GM12878 (cell line): Measurements from ENCODE around the gene FLVCR1. TPM values are rescaled to one million over a fixed set of nuclear protein-coding genes. Genes with fewer than 3 reads are reported as not detected.
"Not testable (repeated sequence)": the region's sequence is repeated elsewhere in the genome, so short reads cannot be mapped to it uniquely, and the experiment has no call there.

Experiments
- ATAC-seq: fragments of 200-7000 bp; cut with Tn5 transposase; 3 replicates; pipeline ENCODE4 v1.9.1; 2020; ENCODE audit warnings: mild to moderate bottlenecking, moderate library complexity
- BruUV-seq: library from RNA; stranded (reverse); fragments of 400-500 nt; replicated peaks from 2 replicates; lab custom pipeline; 2021; lab: Mats Ljungman, UMichigan
- CTCF ChIA-PET: fragments of 300-600 bp; sonication (Branson Sonifier 250); formaldehyde crosslinking; extraction: SDS; loops from one replicate; lab custom pipeline; 2021; ENCODE audit warnings: inconsistent platforms; lab: Yijun Ruan, JAX
- POLR2A ChIA-PET: fragments of 350-600 bp; formaldehyde crosslinking; extraction: SDS; loops from one replicate; lab custom pipeline; 2021; ENCODE audit warnings: inconsistent platforms; lab: Charles Lee
- RAD21 ChIA-PET: fragments of 300-600 bp; sonication (Branson Sonifier 250); formaldehyde crosslinking; loops from one replicate; lab custom pipeline; 2023; ENCODE audit warnings: antibody characterized with exemption; ENCODE audit not compliant: unreplicated experiment; lab: Charles Lee
- SMC1A ChIA-PET: fragments of 300-600 bp; sonication (Branson Sonifier 250); formaldehyde crosslinking; loops from one replicate; lab custom pipeline; 2023; ENCODE audit not compliant: unreplicated experiment, uncharacterized antibody; lab: Charles Lee
- DNase-seq: peaks from one replicate; pipeline ENCODE4 v3.0.0-alpha.2; 2011; ENCODE audit warnings: low read depth, low spot score
- FAIRE-seq: peaks from 3 replicates; lab custom pipeline; 2011; peaks lifted over from hg19 to GRCh38; lab: Jason Lieb, UNC
- H2AFZ ChIP-seq: 2 replicates; pipeline ENCODE4 v1.6.0; 2011; ENCODE audit warnings: low read depth, low read length, control low read depth; ENCODE audit not compliant: control insufficient read depth
- H3K27ac ChIP-seq: 2 replicates; pipeline ENCODE4 v1.5.1; 2011; ENCODE audit warnings: control low read depth; ENCODE audit not compliant: control insufficient read depth, insufficient read depth
- H3K27me3 ChIP-seq, 2 experiments: replicated peaks in 1 of 2; 2 replicates each; pipeline versions ENCODE4 v1.6.0 to v1.6.1; 2011; ENCODE audit warnings: low read length in 1 of 2; ENCODE audit not compliant: control insufficient read depth in 2 of 2, insufficient read depth in 2 of 2
- H3K36me3 ChIP-seq, 2 experiments: 2 replicates each; pipeline ENCODE4 v1.5.1; 2011; ENCODE audit warnings: low read length in 1 of 2; ENCODE audit not compliant: control insufficient read depth in 2 of 2, insufficient read depth in 2 of 2
- H3K4me1 ChIP-seq: 2 replicates; pipeline ENCODE4 v1.6.1; 2011; ENCODE audit warnings: mild to moderate bottlenecking, low read length, moderate library complexity, mixed read lengths; ENCODE audit not compliant: control insufficient read depth, insufficient read depth
- H3K4me2 ChIP-seq: 2 replicates; pipeline ENCODE4 v1.6.0; 2011; ENCODE audit warnings: control low read depth; ENCODE audit not compliant: control insufficient read depth, insufficient read depth
- H3K4me3 ChIP-seq: fragments of 200-600 bp; sonication (generic); 2 replicates; pipeline ENCODE4 v1.5.1; 2016
- H3K79me2 ChIP-seq: 2 replicates; pipeline ENCODE4 v1.6.0; 2011; ENCODE audit warnings: low read length; ENCODE audit not compliant: control insufficient read depth, insufficient read depth
- H3K9ac ChIP-seq: 2 replicates; pipeline ENCODE4 v1.8.0; 2011; ENCODE audit warnings: low read length, control low read depth, mixed read lengths; ENCODE audit not compliant: control insufficient read depth, insufficient read depth
- H3K9me3 ChIP-seq: replicated peaks from 3 replicates; pipeline ENCODE4 v1.5.1; 2011; ENCODE audit warnings: mild to moderate bottlenecking, low read length; ENCODE audit not compliant: control insufficient read depth, insufficient read depth
- H4K20me1 ChIP-seq: 2 replicates; pipeline ENCODE4 v1.6.0; 2011; ENCODE audit not compliant: control insufficient read depth, insufficient read depth
- BCL11A ChIP-seq: IDR thresholded peaks from 2 replicates; pipeline ENCODE4 v1.6.1; 2011; ENCODE audit warnings: low read depth, low read length
- CBX3 ChIP-seq: fragments of 200-600 bp; sonication (generic); IDR thresholded peaks from 2 replicates; pipeline ENCODE4 v1.6.1; 2016; ENCODE audit warnings: low read depth, borderline replicate concordance
- CEBPB ChIP-seq, 2 experiments: fragments of 150-350 bp in 1 of 2; IDR thresholded peaks; 2 replicates each; pipeline ENCODE4 v1.6.1; 2012 to 2014; ENCODE audit warnings: low read depth in 2 of 2, low read length in 2 of 2, borderline replicate concordance in 1 of 2, inconsistent platforms in 1 of 2
- GATAD2B ChIP-seq: fragments of 450-650 bp; conservative IDR thresholded peaks from 2 replicates; pipeline ENCODE4 v1.6.1; 2017; ENCODE audit warnings: low read depth, mild to moderate bottlenecking, moderate library complexity
- JUND ChIP-seq: IDR thresholded peaks from 2 replicates; pipeline ENCODE4 v1.6.1; 2012; ENCODE audit warnings: low read depth, mild to moderate bottlenecking, low read length, improper control_type of control experiment, moderate library complexity
- NFYA ChIP-seq: IDR thresholded peaks from 2 replicates; pipeline ENCODE4 v1.6.1; 2011; ENCODE audit warnings: low read depth, mild to moderate bottlenecking, low read length, improper control_type of control experiment, borderline replicate concordance
- NFYB ChIP-seq: IDR thresholded peaks from 2 replicates; pipeline ENCODE4 v1.6.1; 2011; ENCODE audit warnings: low read depth, mild to moderate bottlenecking, low read length, improper control_type of control experiment, moderate library complexity; ENCODE audit not compliant: insufficient read depth
- SIN3A ChIP-seq: IDR thresholded peaks from 2 replicates; pipeline ENCODE4 v1.6.1; 2012; ENCODE audit warnings: low read depth, low read length, improper control_type of control experiment
- SP1 ChIP-seq: IDR thresholded peaks from one replicate; pipeline ENCODE4 v1.6.1; 2011; ENCODE audit warnings: low read depth, low read length
- SREBF1 ChIP-seq: IDR thresholded peaks from 2 replicates; pipeline ENCODE4 v1.6.1; 2012; ENCODE audit warnings: mild to moderate bottlenecking, low read length
- STAT3 ChIP-seq: IDR thresholded peaks from 2 replicates; pipeline ENCODE4 v1.6.1; 2011; ENCODE audit warnings: low read depth, low read length, improper control_type of control experiment
- TARDBP ChIP-seq: IDR thresholded peaks from 2 replicates; pipeline ENCODE4 v1.6.1; 2016; ENCODE audit warnings: borderline replicate concordance
- WGBS: methylation state at CpG from one replicate; pipeline ENCODE4 v1.1.6; 2016; ENCODE audit warnings: low lambda C conversion rate; ENCODE audit not compliant: insufficient replicate concordance, insufficient coverage; ENCODE audit errors: missing lambda C conversion rate; 5-methylcytosine and 5-hydroxymethylcytosine counted together
- in situ Hi-C: fragments of 300-500 bp; cut with MboI; formaldehyde crosslinking; loops from 9 replicates; pipeline ENCODE4 v1.14.3; 2018; ENCODE audit warnings: mixed read lengths
- intact Hi-C: fragments of 100-400 bp; cut with micrococcal nuclease; formaldehyde crosslinking; loops from one replicate; pipeline ENCODE4 v1.14.2; 2022; ENCODE audit not compliant: unreplicated experiment
- polyA plus RNA-seq, 11 experiments: library from polyadenylated mRNA; depleted of rRNA in 4 of 11; unstranded in 6 of 11; stranded (reverse) in 5 of 11; fragments of >200 nt; fragmentation: Nextera tagmentation in 4 of 11; fragmentation: Illumina TruSeq in 1 of 11; extraction: Ambion mirVana in 4 of 11; extraction: Trizol in 1 of 11; gene quantifications; 1 replicate in 1 of 11; 2 replicates in 10 of 11; pipeline versions ENCODE4 v1.2.1 to v1.2.3, GENCODE V29; 2011 to 2016; ENCODE audit warnings: inconsistent platforms in 2 of 11, missing spikeins in 2 of 11, low read depth in 1 of 11
- total RNA-seq, 4 experiments: library from RNA; depleted of rRNA in 3 of 4; stranded (reverse); fragments of >200 nt in 3 of 4; fragmentation: Illumina TruSeq in 1 of 4; extraction: Trizol in 1 of 4; gene quantifications; 2 replicates each; pipeline versions ENCODE4 v1.2.1 to v1.2.3, GENCODE V29; 2013 to 2021
- TF ChIP-seq, protein P1 (sequence below): IDR thresholded peaks from 2 replicates; pipeline ENCODE4 v1.6.1; 2012; ENCODE audit warnings: mild to moderate bottlenecking, low read depth, low read length

The FLVCR1 gene
- total and polyA plus RNA-seq, 10 of the 15 experiments (the other 5 are each of a cell fraction or from before 2014, with no cell fraction given): 7.1 to 25.2 (median 17.6) TPM

DNA sequence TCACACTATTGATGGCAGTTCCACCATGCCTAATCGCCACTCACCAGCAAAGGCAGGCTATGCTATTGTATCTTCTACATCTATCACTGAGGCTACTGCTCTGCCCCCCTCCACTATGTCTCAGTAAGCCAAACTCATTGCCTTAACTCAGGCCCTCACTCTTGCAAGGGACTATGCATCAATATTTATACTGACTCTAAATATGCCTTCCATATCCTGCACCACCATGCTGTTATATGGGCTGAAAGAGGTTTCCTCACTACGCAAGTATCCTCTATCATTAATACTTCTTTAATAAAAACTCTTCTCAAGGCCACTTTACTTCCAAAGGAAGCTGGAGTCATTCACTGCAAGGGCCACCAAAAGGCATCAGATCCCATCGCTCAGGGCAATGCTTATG lies 13.6 kb upstream of the FLVCR1 start:
- H3K4me2 ChIP-seq, H3K27me3 ChIP-seq, POLR2A ChIA-PET, H3K9ac ChIP-seq, BruUV-seq, H3K79me2 ChIP-seq, H3K4me1 ChIP-seq, H3K36me3 ChIP-seq, FAIRE-seq, H3K4me3 ChIP-seq, H4K20me1 ChIP-seq, DNase-seq, H2AFZ ChIP-seq, RAD21 ChIA-PET, in situ Hi-C loops, ATAC-seq, H3K27ac ChIP-seq, H3K9me3 ChIP-seq: not testable (repeated sequence)
- ChIA-PET SMC1A (interaction anchor here (0.7 kb wide), 1 partner anchor 11 kb away, joined by 3 read pairs; no protein-coding TSS in a partner anchor), CTCF (interaction anchor here (0.8 to 1.4 kb wide), 2 partner anchors 11 to 29 kb away, joined by 3 read pairs; no protein-coding TSS in a partner anchor)
- 74% methylated on average over 3 of the region's 3 CpGs for WGBS
- intact Hi-C loops: loop anchor here (1.0 kb wide), 1 partner anchor 13 kb away; no protein-coding TSS in a partner anchor

- intact Hi-C loops (no loop called here), in situ Hi-C loops (no loop called here)
- Histone ChIP-seq H3K4me1 (no peaks in the 10 kb centered on the region), H3K79me2 (no peaks in the 10 kb centered on the region), H3K4me2 (no peak within 1 kb of the TSS), H2AFZ (no peak within 1 kb of the TSS), H4K20me1 (no peaks in the 10 kb centered on the region), H3K9me3 (no peaks in the 10 kb centered on the region; the same call in 2 of the 3 replicates), H3K27ac (no peak within 1 kb of the TSS), H3K4me3 (no peak within 1 kb of the TSS), H3K27me3 (no peaks in the 10 kb centered on the region), H3K9ac (no peak within 1 kb of the TSS), H3K36me3 (no peaks in the 10 kb centered on the region)
- ATAC-seq: no peak
- POLR2A ChIA-PET: interaction anchor here (1.4 kb wide), 1 partner anchor 10 kb away, joined by 4 read pairs; the partner anchor contains the start of gene FLVCR1
- RAD21 ChIA-PET: no interaction called here
- SMC1A ChIA-PET: interaction anchor here (0.7 to 2.0 kb wide), 2 partner anchors 10 to 33 kb away, joined by 3 to 7 read pairs; no protein-coding TSS in a partner anchor
- CTCF ChIA-PET: interaction anchor here (1.2 to 1.3 kb wide), 2 partner anchors 16 to 18 kb away, joined by 3 to 4 read pairs; no protein-coding TSS in a partner anchor
- no peak for DNase-seq
- no peak for FAIRE-seq
- BruUV-seq: no TSS peak
- 92% methylated on average over 4 of the region's 4 CpGs for WGBS
- TF ChIP-seq STAT3 (no peak), SIN3A (no peak), CBX3 (no peak), NFYB (no peak), BCL11A (no peak), CEBPB (IDR thresholded peaks at IDR 0.05; ENCODE audit: borderline replicate concordance in 1 of 2, low read depth in 2 of 2, low read length in 2 of 2) (no peak), GATAD2B (no peak), TARDBP (no peak), NFYA (no peak), SP1 (no peak), SREBF1 (no peak), JUND (no peak)
- TF ChIP-seq, protein P1, sequence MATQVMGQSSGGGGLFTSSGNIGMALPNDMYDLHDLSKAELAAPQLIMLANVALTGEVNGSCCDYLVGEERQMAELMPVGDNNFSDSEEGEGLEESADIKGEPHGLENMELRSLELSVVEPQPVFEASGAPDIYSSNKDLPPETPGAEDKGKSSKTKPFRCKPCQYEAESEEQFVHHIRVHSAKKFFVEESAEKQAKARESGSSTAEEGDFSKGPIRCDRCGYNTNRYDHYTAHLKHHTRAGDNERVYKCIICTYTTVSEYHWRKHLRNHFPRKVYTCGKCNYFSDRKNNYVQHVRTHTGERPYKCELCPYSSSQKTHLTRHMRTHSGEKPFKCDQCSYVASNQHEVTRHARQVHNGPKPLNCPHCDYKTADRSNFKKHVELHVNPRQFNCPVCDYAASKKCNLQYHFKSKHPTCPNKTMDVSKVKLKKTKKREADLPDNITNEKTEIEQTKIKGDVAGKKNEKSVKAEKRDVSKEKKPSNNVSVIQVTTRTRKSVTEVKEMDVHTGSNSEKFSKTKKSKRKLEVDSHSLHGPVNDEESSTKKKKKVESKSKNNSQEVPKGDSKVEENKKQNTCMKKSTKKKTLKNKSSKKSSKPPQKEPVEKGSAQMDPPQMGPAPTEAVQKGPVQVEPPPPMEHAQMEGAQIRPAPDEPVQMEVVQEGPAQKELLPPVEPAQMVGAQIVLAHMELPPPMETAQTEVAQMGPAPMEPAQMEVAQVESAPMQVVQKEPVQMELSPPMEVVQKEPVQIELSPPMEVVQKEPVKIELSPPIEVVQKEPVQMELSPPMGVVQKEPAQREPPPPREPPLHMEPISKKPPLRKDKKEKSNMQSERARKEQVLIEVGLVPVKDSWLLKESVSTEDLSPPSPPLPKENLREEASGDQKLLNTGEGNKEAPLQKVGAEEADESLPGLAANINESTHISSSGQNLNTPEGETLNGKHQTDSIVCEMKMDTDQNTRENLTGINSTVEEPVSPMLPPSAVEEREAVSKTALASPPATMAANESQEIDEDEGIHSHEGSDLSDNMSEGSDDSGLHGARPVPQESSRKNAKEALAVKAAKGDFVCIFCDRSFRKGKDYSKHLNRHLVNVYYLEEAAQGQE: no peak
These were observed 10.5 kb upstream of the FLVCR1 start, which contains the start of gene SPATA45 for GRCh38 chr1:212847549-212847948. Gene SPATA45 (minus strand): TSS chr1:212847649. CDS start chr1:212836149, 11,500 bp downstream.
